ENCODE results near the gene HOXB7. TPM values are rescaled to one million over a fixed set of nuclear protein-coding genes. Genes with fewer than 3 reads are reported as not detected.

Gene HOXB7
- total RNA-seq, 1 donor from 2014 or later, result 0.30 TPM

DNA sequence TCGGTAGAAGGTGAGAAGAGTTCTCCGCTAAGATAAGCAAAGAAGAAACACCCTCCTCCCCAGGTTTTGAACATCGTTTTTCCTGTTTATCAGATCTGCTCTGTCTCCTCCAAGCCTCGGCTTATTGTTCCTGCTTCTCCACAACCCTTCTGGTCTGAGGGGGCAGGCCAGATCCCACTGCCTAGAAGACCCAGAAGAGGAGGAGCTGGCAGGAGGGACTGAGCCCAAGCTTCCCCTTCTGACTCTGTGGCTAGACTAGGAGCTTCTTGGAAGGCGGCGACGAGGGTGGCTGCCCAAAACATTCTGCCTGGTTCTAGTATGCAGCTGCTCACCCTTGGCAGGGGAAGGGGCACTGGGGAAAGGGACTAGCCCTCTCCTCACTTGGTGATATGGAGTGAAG lies 12.1 kb downstream of the HOXB7 start:
- DNase-seq, result no peak
- intact Hi-C loops (cut with micrococcal nuclease), result no loop called here
- no peak for ATAC-seq

DNA sequence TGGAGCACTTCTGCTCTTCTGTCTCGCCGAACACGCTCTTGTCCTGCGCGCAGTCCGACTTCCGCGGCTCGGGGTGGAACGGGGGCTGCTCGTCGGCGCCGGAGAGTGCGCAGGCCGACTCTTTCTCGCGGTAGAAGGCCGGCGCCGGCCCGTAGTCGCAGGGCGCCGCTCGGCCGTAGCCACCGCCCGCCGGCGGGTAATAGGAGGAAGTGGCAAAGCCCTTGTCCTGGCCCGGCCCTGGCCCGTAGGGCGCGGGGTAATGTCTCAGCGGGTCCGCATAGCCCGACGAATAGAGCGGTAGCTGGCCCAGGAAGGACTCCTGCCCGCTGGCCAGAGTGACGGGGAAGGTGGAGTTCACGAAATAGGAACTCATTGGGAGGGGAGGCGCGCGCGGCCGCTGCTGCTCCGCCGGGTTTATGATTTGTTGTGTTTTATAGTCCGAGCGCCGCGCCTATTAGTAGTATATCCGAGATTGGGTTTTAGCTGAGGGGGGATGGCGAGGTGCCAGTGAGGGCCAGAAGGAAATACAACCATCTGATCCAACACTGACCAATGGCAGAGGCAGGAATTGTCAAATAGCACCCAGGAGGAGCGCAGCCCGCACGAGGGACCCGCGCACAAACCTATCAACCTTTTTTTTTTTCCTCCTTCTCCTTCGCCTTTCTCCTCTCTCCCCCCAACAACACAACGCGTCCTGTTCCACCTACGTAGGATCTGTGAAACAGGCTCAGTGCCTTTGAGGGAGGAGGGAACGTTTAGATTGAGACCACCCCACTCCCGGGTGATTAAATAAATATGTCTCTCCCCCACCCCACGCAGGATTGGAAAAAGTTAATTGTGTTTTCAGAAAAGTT lies 12.8 kb downstream of the HOXB7 start:
- intact Hi-C loops (cut with micrococcal nuclease), result no loop called here
- ATAC-seq, result peak; percentile 48
- DNase-seq, result peak; percentile 59

GRCh38 chr17:48597528-48597777 lies 13.4 kb downstream of the HOXB7 start:
- intact Hi-C loops (cut with micrococcal nuclease), result no loop called here
- ATAC-seq (no peak), DNase-seq (no peak)

DNA sequence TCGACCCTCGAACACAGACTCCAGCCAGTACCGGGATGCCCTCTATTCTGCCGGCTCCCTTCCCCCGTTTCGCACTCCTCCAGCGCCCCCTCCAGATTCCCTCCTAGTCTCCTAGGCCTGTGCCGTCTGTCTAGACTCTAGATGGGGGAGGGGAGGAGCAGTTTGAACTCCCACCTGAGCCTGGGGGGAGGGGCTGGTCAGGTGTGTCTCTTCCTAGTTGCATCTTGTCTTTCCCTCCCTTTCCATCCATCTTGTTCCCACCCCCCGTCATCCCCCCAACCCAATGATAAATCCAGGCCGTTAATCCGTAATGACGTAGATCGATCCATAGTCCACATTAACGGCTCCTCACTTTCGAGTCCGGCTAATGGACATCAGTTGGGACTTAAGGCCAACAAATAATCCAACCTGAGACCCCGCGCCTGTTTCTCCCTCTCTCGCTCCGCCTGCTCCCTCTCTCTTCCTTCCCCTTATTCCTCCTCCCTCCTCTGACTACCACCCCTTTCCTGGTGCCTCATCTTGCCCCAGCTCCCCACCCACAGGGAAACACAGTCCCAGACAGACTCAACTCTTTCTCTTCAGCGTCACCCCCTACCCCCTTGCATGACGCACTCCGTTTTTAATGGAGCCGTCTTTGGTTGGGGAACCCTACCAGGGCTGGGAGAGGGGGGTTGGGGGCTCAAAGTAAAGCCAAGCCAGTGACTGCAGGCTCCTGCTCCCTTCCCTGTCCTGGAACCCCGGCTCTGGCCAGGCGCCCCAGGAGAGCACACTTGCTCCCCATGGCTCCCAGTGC lies 13.9 kb downstream of the HOXB7 start:
- DNase-seq, result no peak
- ATAC-seq, result peak; percentile 11
- intact Hi-C loops (cut with micrococcal nuclease), result no loop called here

DNA sequence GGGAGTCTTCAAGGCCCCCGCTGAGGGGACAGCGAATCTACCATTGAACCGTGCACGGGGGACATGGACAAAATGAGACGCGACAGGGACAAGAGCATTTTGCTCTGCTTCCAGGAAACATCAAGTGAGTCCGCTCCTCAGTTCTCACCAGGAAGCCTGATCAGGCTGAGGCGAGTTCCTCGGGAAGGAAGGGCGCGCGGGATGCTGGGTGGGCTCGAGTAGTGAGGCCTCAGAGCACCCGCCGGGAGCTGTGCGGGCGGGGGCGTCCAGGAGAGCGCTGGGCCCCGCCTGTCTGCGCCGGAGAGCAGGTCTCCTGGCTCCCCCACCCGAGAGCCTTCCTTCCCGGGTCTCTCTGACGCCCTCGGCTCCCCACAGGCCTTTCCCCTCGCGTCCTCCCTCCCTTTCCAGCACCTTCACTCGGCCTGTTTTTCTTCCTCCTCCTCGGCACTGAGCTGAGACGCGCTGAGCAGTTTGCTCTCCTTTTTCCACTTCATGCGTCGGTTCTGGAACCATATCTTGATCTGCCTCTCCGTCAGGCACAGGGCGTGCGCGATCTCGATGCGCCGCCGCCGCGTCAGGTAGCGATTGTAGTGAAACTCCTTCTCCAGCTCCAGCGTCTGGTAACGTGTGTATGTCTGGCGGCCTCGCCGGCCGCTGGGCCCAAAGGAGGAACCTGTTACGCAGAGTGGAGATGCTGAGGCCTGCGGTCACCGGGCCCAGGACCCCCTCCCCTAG lies 14.7 kb downstream of the HOXB7 start:
- DNase-seq (no peak), ATAC-seq (no peak)
- intact Hi-C loops (cut with micrococcal nuclease), result no loop called here

GRCh38 chr17:48595278-48595999 lies 15.4 kb downstream of the HOXB7 start:
- DNase-seq (no peak), ATAC-seq (no peak)
- intact Hi-C loops (cut with micrococcal nuclease), result no loop called here

GRCh38 chr17:48594538-48595277 lies 16.1 kb downstream of the HOXB7 start:
- ATAC-seq, result no peak
- intact Hi-C loops (cut with micrococcal nuclease), result no loop called here
- no peak for DNase-seq

DNA sequence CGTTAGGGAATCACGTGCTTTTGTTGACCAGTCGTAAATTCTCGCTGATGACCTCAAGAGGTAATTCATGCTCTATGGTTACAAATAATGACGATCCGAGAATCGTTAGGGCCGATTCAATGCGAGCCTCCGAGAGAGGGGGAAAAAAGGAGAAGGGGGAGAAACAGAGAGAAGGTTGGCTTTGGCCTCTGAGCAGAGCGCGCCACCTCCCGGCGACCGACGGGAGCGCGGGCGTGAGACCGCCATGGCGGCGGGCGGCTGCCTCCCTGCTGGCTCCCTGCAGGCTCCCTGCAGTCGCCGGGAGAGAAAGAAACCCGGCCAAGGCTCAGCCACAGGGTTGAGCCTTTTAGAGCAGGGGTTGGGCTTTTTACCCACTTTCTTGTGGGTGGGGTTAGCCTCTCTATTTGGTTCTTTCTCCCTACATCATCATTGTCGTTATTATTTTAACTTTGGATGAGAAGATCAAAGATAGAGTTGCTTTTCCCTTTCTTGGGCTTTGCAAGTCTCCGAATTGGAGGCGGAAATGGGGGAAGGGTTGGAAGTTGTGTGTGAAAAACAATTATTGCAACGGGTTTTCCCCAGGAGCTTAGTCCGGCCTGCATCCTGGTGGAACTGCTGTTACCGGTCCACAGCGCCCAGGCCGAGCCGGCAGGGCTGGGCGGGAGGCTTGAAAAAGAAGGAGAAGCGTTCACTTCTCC lies 16.8 kb downstream of the HOXB7 start:
- intact Hi-C loops (cut with micrococcal nuclease), result no loop called here
- DNase-seq, result peak; percentile 85
- peak; percentile 72 for ATAC-seq

GRCh38 chr17:48593126-48593829 lies 17.5 kb downstream of the HOXB7 start, which contains the start of gene HOXB5:
TSS of gene HOXB5 (minus strand) at chr17:48593779. CDS start at chr17:48593682, 97 bp downstream.
- intact Hi-C loops (cut with micrococcal nuclease), result no loop called here
- ATAC-seq (peak; percentile 17), DNase-seq (no peak)

GRCh38 chr17:48592577-48592976 lies 18.2 kb downstream of the HOXB7 start:
- DNase-seq (no peak), ATAC-seq (no peak)
- intact Hi-C loops (cut with micrococcal nuclease), result no loop called here

DNA sequence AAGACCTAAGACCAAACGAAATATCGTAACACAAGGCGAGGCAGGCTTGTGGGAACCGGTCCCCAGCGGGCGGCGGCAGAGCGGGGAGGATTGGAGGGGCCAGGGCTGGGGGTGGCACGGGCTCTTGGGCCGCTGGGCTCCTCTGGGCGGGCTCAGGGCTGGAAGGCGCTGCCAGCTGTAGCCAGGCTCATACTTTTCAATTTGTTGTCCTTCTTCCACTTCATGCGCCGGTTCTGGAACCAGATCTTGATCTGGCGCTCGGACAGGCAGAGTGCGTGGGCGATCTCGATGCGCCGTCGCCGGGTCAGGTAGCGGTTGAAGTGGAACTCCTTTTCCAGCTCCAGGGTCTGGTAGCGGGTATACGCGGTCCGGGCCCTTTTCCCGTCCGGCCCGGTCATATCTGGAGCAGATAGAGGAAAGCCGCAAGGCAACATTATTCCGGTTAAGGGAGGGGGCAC lies 18.7 kb downstream of the HOXB7 start:
- DNase-seq (no peak), ATAC-seq (no peak)
- intact Hi-C loops (cut with micrococcal nuclease), result no loop called here

DNA sequence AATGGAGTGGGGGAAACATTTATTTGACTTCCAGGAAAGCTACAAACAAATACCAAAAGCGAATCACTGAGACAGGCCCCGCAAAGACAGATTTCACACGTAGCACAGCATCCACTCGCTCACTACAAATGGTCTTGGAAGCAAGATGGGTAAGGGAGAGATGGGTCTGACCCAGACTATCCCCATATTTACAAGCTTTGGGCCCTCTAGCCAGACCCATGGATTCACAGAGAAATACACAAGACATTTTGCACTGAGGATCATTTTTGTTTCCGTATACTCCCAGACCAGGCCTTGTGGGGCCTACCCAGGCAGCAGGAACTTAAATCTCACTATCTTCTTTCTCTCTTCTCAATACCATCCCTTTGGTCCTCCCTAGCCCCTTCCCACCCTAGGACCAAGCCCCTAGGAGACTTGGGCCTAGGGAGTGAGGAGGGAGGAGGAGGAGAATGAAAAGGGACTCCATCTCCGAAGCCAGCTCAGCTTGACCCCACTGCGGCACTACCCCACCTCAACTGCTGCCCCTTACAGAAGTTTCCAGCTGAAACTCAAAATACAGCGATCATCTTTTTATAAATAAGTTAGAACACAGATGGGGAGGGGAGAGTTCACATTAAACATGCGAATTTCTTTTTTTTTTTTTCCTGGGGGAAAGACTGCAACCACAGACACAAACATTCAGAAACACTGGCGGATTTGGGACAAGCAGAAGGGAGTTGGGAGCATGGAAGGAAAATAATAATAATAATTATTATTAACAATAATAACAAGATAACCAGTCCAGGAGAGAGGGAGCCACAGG lies 19.4 kb downstream of the HOXB7 start:
- ATAC-seq (no peak), DNase-seq (no peak)
- intact Hi-C loops (cut with micrococcal nuclease), result no loop called here

GRCh38 chr17:48590607-48591161 lies 20.1 kb downstream of the HOXB7 start:
- intact Hi-C loops (cut with micrococcal nuclease), result no loop called here
- no peak for ATAC-seq
- DNase-seq, result no peak

GRCh38 chr17:48589831-48590606 lies 20.8 kb downstream of the HOXB7 start, which contains the start of gene HOXB3:
TSS of gene HOXB3 (minus strand) at chr17:48590241. CDS start at chr17:48552474, 37,767 bp downstream.
- intact Hi-C loops (cut with micrococcal nuclease), result no loop called here
- ATAC-seq (no peak), DNase-seq (no peak)

DNA sequence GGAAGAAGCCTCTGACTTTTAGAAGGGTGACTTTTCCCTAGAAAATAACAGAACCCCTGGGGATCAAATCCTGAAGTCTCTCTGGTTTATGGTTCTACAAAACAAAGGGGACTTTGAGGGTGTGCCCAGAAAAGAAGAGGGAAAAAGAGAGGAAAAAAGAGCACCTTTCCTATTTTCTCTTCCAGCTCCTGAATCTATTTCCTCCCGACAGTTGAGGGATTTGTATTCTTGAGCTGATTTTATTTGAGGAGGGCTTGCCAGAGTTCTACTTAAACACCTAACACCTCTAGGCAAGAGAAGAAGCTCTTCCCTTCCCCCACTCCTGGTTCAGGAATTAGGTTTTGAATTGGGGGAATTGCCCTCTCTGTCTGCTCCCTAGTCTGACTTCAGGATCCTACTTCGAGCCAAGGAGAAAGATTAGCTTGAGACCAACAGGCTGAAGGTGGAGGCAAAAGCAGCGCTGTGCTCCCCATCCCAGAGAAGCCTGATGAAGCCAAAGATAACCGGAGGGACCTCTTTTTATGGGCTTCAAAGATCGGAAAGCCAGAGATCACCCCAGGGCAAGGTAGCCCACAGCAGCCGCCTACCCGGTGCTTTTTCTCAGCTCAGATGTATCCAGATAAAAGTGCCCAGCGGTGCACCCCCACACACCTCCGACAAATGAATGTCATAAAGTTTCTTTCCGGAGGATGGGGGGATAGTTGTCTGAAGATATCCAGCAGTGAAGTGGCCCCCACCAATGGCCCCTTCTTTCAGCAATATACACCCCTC lies 21.6 kb downstream of the HOXB7 start:
- DNase-seq, result no peak
- ATAC-seq, result no peak
- intact Hi-C loops (cut with micrococcal nuclease), result no loop called here
